ENCODE measurements around the gene FBXL15. TPM values are rescaled to one million over a fixed set of nuclear protein-coding genes. Genes with fewer than 3 reads are reported as not detected.

Gene FBXL15
- total and polyA plus RNA-seq, 2 experiments from 2014 or later, result 18.5 to 36.1 TPM

DNA sequence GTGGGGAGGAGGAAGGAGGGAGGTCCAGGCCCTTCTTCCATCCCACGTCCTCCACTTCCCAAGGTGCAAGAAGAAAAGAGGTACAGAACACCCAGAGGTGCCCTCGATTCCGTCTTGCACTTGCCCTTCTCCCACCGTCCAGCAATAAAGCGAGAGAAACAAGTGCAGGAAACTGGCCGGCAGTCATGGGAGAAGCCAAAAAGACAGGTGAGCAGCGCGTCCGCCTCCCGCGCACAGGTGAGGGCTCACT, 29.4 kb downstream of the FBXL15 start (continued):
- no peak for TF ChIP-seq ZNF462 (CRISPR knock-in tag; IDR thresholded peaks at IDR 0.05)
- TF ChIP-seq CREB1 (CRISPR knock-in tag; IDR thresholded peaks at IDR 0.05; ENCODE audit: low read depth), result no peak
- TF ChIP-seq EZH2phosphoT487 (IDR thresholded peaks at IDR 0.05; ENCODE audit: unreplicated experiment), result no peak

GRCh38 chr10:102450374-102451104, 29.9 kb downstream of the FBXL15 start:
- DNase-seq (ENCODE audit: low spot score) (peak; percentile 89), ATAC-seq (peak; percentile 74)
- Histone ChIP-seq H3K9me2 (ENCODE audit: insufficient read depth) (no peaks in the 10 kb centered on the region), H3K27me3 (ENCODE audit: insufficient read depth) (no peaks in the 10 kb centered on the region), H3K27ac (ENCODE audit: low read depth) (peak overlapping the region; percentile 90; the same call in 1 of the 2 replicates), H2AFZ (peak overlapping the region; percentile 74; the same call in 1 of the 2 replicates), H3K36me3 (ENCODE audit: insufficient read depth) (peaks cover 6% of the 10 kb centered on the region; the same call in 1 of the 2 replicates), H4K20me1 (replicated peaks; ENCODE audit: insufficient read depth) (peaks cover 11% of the 10 kb centered on the region), H3K4me3 (peak overlapping the region; percentile 97), H3K4me1 (ENCODE audit: insufficient read depth) (peaks cover 44% of the 10 kb centered on the region), H3K79me2 (replicated peaks; ENCODE audit: insufficient read depth) (peaks cover 33% of the 10 kb centered on the region), H3K4me2 (peak overlapping the region; percentile 99), H3F3A (replicated peaks; ENCODE audit: low read depth) (peaks cover 35% of the 10 kb centered on the region)
- H3K4me3 Mint-ChIP-seq, result peak overlapping the region; percentile 93
- no peaks in the 10 kb centered on the region; the same call in 2 of the 3 replicates for H3K9me3 Mint-ChIP-seq
- H3K4me1 Mint-ChIP-seq, result peaks cover 44% of the 10 kb centered on the region
- H3K36me3 Mint-ChIP-seq (ENCODE audit: low read depth), result peaks cover 26% of the 10 kb centered on the region
- H3K27ac Mint-ChIP-seq, result peak overlapping the region; percentile 94
- peaks cover 22% of the 10 kb centered on the region for H3K27me3 Mint-ChIP-seq (ENCODE audit: insufficient read depth, low read depth, poor library complexity)
- peak; percentile 50; the same call in 1 of the 2 replicates for TF ChIP-seq CREB1 (CRISPR knock-in tag; IDR thresholded peaks at IDR 0.05; ENCODE audit: low read depth)
- TF ChIP-seq JUNB (IDR thresholded peaks at IDR 0.05; ENCODE audit: unreplicated experiment), result no peak
- TF ChIP-seq, protein P1, sequence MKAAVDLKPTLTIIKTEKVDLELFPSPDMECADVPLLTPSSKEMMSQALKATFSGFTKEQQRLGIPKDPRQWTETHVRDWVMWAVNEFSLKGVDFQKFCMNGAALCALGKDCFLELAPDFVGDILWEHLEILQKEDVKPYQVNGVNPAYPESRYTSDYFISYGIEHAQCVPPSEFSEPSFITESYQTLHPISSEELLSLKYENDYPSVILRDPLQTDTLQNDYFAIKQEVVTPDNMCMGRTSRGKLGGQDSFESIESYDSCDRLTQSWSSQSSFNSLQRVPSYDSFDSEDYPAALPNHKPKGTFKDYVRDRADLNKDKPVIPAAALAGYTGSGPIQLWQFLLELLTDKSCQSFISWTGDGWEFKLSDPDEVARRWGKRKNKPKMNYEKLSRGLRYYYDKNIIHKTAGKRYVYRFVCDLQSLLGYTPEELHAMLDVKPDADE (IDR thresholded peaks at IDR 0.05), result 0 out of 2 replicates have a peak, but pooled peaks have one; percentile 15
